ENCODE measurements around the gene DNAI4.
A peak's percentile ranks its signal among the peaks of the same experiment; 100 is the strongest.
"Not testable (repeated sequence)": the region's sequence is repeated elsewhere in the genome, so short reads cannot be mapped to it uniquely, and the experiment has no call there.

Gene DNAI4, protein sequence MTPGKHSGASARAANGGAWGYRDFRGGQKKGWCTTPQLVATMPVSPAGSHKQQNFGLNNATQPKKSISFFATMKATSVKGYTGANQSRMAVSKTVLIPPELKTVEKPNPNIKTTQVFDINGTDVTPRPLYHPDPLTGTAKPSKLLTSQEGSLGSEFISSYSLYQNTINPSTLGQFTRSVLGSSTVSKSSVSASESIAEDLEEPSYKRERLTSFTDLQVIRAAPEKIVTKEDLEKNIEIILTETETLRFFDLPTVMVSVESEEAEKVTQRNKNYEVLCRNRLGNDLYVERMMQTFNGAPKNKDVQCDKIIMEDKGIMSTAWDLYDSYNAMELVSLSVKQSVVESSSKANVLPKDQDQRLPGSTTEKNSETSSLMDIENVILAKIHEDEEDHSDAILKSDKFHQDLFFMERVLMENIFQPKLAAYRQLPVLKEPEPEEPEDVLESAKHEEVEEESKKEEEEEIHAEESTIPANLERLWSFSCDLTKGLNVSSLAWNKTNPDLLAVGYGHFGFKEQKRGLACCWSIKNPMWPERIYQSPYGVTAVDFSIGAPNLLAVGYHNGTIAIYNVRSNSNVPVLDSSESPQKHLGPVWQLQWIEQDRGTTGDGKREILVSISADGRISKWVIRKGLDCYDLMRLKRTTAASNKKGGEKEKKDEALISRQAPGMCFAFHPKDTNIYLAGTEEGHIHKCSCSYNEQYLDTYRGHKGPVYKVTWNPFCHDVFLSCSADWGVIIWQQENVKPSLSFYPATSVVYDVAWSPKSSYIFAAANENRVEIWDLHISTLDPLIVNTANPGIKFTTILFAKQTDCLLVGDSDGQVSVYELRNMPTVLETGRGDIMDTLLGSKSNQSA

GRCh38 chr1:66924756-66925557, at the start of gene DNAI4, which contains the start of gene MIER1:
DNAI4 (minus strand) TSS chr1:66924856; CDS start chr1:66924831, 25 bp downstream.
MIER1 (plus strand) TSS chr1:66924990; CDS start chr1:66925029, 39 bp downstream.
- peak; percentile 98 for DNase-seq (ENCODE audit: low spot score)
- TF ChIP-seq, protein P1, sequence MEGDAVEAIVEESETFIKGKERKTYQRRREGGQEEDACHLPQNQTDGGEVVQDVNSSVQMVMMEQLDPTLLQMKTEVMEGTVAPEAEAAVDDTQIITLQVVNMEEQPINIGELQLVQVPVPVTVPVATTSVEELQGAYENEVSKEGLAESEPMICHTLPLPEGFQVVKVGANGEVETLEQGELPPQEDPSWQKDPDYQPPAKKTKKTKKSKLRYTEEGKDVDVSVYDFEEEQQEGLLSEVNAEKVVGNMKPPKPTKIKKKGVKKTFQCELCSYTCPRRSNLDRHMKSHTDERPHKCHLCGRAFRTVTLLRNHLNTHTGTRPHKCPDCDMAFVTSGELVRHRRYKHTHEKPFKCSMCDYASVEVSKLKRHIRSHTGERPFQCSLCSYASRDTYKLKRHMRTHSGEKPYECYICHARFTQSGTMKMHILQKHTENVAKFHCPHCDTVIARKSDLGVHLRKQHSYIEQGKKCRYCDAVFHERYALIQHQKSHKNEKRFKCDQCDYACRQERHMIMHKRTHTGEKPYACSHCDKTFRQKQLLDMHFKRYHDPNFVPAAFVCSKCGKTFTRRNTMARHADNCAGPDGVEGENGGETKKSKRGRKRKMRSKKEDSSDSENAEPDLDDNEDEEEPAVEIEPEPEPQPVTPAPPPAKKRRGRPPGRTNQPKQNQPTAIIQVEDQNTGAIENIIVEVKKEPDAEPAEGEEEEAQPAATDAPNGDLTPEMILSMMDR (IDR thresholded peaks at IDR 0.05; ENCODE audit: extremely low read depth, insufficient read depth, missing control alignments) = peak; percentile 23
- in situ Hi-C loops (cut with MboI; ENCODE audit: low pct_unique_long_range_greater_than_20kb, low sequenced_read_pairs, unreplicated experiment) = no loop called here

DNA sequence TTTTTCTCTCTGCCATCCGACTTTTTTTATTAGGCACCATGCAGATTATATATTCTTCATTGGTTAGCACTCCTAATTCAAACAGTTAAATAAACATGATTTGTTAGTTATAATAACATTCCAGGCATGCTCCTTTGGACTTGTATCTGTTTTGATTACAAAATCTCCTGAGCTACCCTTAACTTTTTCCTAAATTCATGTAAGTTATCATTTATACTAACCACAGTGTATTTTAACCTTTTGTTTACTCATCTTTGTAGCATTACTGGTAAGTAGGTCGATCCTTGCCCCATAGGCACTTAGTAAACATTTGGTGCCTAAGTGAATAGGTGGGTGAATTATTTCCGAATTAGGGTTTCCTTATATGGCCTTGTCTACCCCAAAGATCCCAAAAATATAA, 43.9 kb upstream of the DNAI4 start:
- in situ Hi-C loops (cut with MboI; ENCODE audit: low pct_unique_long_range_greater_than_20kb, low sequenced_read_pairs, unreplicated experiment) = no loop called here
- no peak for DNase-seq (ENCODE audit: low spot score)
- TF ChIP-seq, protein P1 (IDR thresholded peaks at IDR 0.05; ENCODE audit: extremely low read depth, insufficient read depth, missing control alignments) = no peak

DNA sequence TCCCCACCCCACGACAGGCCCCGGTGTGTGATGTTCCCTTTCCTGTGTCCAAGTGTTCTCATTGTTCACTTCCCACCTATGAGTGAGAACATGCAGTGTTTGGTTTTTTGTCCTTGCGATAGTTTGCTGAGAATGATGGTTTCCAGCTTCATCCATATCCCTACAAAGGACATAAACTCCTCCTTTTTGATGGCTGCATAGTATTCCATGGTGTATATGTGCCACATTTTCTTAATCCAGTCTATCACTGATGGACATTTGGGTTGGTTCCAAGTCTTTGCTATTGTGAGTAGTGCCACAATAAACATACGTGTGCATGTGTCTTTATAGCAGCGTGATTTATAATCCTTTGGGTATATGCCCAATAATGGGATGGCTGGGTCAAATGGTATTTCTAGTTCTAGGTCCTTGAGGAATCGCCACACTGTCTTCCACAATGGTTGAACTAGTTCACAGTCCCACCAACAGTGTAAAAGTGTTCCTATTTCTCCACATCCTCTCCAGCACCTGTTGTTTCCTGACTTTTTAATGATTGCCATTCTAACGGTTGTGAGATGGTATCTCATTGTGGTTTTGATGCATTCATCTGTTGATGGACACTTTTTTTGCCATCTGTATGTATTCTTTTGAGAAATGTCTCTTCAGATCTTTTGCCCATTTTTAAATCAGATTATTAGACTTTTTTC, 41.7 kb upstream of the DNAI4 start:
- in situ Hi-C loops (cut with MboI; ENCODE audit: low pct_unique_long_range_greater_than_20kb, low sequenced_read_pairs, unreplicated experiment); DNase-seq (ENCODE audit: low spot score): not testable (repeated sequence)

- in situ Hi-C loops (cut with MboI; ENCODE audit: low pct_unique_long_range_greater_than_20kb, low sequenced_read_pairs, unreplicated experiment) = no loop called here
- DNase-seq (ENCODE audit: low spot score) = no peak
- TF ChIP-seq, protein P1 (IDR thresholded peaks at IDR 0.05; ENCODE audit: extremely low read depth, insufficient read depth, missing control alignments) = no peak
Measured at GRCh38 chr1:66957938-66958337, 33.3 kb upstream of the DNAI4 start.

- TF ChIP-seq, protein P1 (IDR thresholded peaks at IDR 0.05; ENCODE audit: extremely low read depth, insufficient read depth, missing control alignments) = no peak
- in situ Hi-C loops (cut with MboI; ENCODE audit: low pct_unique_long_range_greater_than_20kb, low sequenced_read_pairs, unreplicated experiment) = no loop called here
- peak; percentile 17 for DNase-seq (ENCODE audit: low spot score)
Measured at GRCh38 chr1:66954208-66954607, 29.6 kb upstream of the DNAI4 start.

DNA sequence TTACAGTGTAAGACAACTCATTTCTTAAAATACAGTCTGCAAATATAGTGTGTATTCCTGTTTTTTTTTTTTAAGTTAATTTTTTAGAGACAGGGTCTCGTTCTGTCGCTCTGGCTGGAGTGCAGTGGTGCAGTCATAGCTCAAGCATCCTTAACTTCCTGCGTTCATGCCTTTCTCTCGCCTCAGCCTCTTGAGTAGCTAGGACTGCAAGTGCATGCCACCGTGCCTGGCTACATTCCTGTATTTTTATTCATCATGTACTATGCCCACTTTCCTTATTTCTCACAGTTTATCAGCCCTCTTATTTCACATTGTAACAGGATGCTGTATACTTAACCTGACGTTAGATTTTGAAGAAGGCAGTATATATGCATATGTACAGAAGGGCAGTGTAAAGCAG, 26.9 kb upstream of the DNAI4 start:
- TF ChIP-seq, protein P1 (IDR thresholded peaks at IDR 0.05; ENCODE audit: extremely low read depth, insufficient read depth, missing control alignments) = no peak
- DNase-seq (ENCODE audit: low spot score) = no peak
- in situ Hi-C loops (cut with MboI; ENCODE audit: low pct_unique_long_range_greater_than_20kb, low sequenced_read_pairs, unreplicated experiment) = no loop called here

All from GM13977 (cell line).